ENCODE data around the gene KCNC3.
"Not testable (repeated sequence)": the region's sequence is repeated elsewhere in the genome, so short reads cannot be mapped to it uniquely, and the experiment has no call there.

The KCNC3 gene

GRCh38 chr19:50331221-50331993 is 2.2 kb upstream of the KCNC3 start:
- H3K9ac ChIP-seq (ENCODE audit: low read depth, low read length, poor library complexity) = peak overlapping the region; percentile 82
- no peak for DNase-seq (ENCODE audit: low spot score)
- no peak overlapping the region for H4K8ac ChIP-seq (ENCODE audit: low read depth, low read length)
- H3K27me3 ChIP-seq (ENCODE audit: control insufficient read depth in 3 of 3, insufficient read depth in 3 of 3, low read depth in 1 of 3, low read length in 3 of 3) = peaks cover 5 to 20% (median 19%) of the 10 kb centered on the region in 3 experiments
- H3K4ac ChIP-seq (ENCODE audit: low read length) = no peak overlapping the region
- peaks cover 5% of the 10 kb centered on the region for H3K79me1 ChIP-seq (ENCODE audit: low read depth, low read length)
- H3K4me3 ChIP-seq (ENCODE audit: low read length in 2 of 2) = peak overlapping the region; percentile 76 to 79
- H4K91ac ChIP-seq (ENCODE audit: low read depth, low read length, poor library complexity) = no peak overlapping the region
- peak overlapping the region; percentile 95 for H2BK5ac ChIP-seq (ENCODE audit: low read length)
- peak overlapping the region; percentile 31 for H3K14ac ChIP-seq (ENCODE audit: low read length)
- peaks cover 3 to 7% of the 10 kb centered on the region in 2 donors for H3K4me1 ChIP-seq (ENCODE audit: control insufficient read depth in 2 of 2, insufficient read depth in 1 of 2, low read depth in 1 of 2, low read length in 2 of 2)
- H3K9me3 ChIP-seq (replicated peaks in 1 of 2; ENCODE audit: control insufficient read depth in 2 of 2, insufficient read depth in 1 of 2, low read depth in 1 of 2, low read length in 2 of 2) = peaks cover 0 to 5% of the 10 kb centered on the region in 2 donors
- H3K23ac ChIP-seq (ENCODE audit: low read depth, low read length, poor library complexity) = peak overlapping the region; percentile 22
- H2BK12ac ChIP-seq (ENCODE audit: low read length) = no peak overlapping the region
- peak overlapping the region; percentile 64 for H2AK5ac ChIP-seq (ENCODE audit: low read depth, low read length)
- peak overlapping the region; percentile 95 for H3K18ac ChIP-seq (ENCODE audit: low read length)
- H3K27ac ChIP-seq (replicated peaks; ENCODE audit: low read length) = peak overlapping the region; percentile 98
- no peak overlapping the region for H2BK120ac ChIP-seq (ENCODE audit: low read depth, low read length)
- H3K36me3 ChIP-seq (replicated peaks in 1 of 2; ENCODE audit: control insufficient read depth in 2 of 2, insufficient read depth in 2 of 2, low read length in 2 of 2) = peaks cover 0 to 9% of the 10 kb centered on the region in 2 donors
- no CpG with 5 or more reads among the region's 10 CpGs for WGBS, 2 donors (ENCODE audit: extremely low coverage in 2 of 2, insufficient read length in 2 of 2, insufficient replicate concordance in 1 of 2)
- peak overlapping the region; percentile 66 for H2AFZ ChIP-seq (ENCODE audit: low read length)
- H2BK15ac ChIP-seq (ENCODE audit: low read length) = peak overlapping the region; percentile 84
- H3K4me2 ChIP-seq (ENCODE audit: insufficient read depth, low read length, poor library complexity, severe bottlenecking) = peak overlapping the region; percentile 95

- Histone ChIP-seq H4K91ac (ENCODE audit: low read depth, low read length, poor library complexity) (no peak overlapping the region), H2BK5ac (ENCODE audit: low read length) (peak overlapping the region; percentile 95), H2AFZ (ENCODE audit: low read length) (peak overlapping the region; percentile 82), H3K4me2 (ENCODE audit: insufficient read depth, low read length, poor library complexity, severe bottlenecking) (peak overlapping the region; percentile 95), H3K23ac (ENCODE audit: low read depth, low read length, poor library complexity) (no peak overlapping the region), H3K27me3 (ENCODE audit: control insufficient read depth in 3 of 3, insufficient read depth in 3 of 3, low read depth in 1 of 3, low read length in 3 of 3) (peaks cover 5 to 26% (median 24%) of the 10 kb centered on the region in 3 experiments), H2AK5ac (ENCODE audit: low read depth, low read length) (no peak overlapping the region), H4K8ac (ENCODE audit: low read depth, low read length) (no peak overlapping the region), H3K4me3 (ENCODE audit: low read length in 2 of 2) (peak overlapping the region; percentile 76 to 85), H2BK120ac (ENCODE audit: low read depth, low read length) (no peak overlapping the region), H3K4ac (ENCODE audit: low read length) (no peak overlapping the region), H3K79me1 (ENCODE audit: low read depth, low read length) (peaks cover 5% of the 10 kb centered on the region), H3K27ac (replicated peaks; ENCODE audit: low read length) (peak overlapping the region; percentile 95), H2BK12ac (ENCODE audit: low read length) (no peak overlapping the region), H3K9me3 (replicated peaks in 1 of 2; ENCODE audit: control insufficient read depth in 2 of 2, insufficient read depth in 1 of 2, low read depth in 1 of 2, low read length in 2 of 2) (peaks cover 0 to 5% of the 10 kb centered on the region in 2 donors), H3K36me3 (replicated peaks in 1 of 2; ENCODE audit: control insufficient read depth in 2 of 2, insufficient read depth in 2 of 2, low read length in 2 of 2) (peaks cover 0 to 9% of the 10 kb centered on the region in 2 donors), H3K18ac (ENCODE audit: low read length) (peak overlapping the region; percentile 77), H3K14ac (ENCODE audit: low read length) (no peak overlapping the region), H2BK15ac (ENCODE audit: low read length) (no peak overlapping the region), H3K4me1 (ENCODE audit: control insufficient read depth in 2 of 2, insufficient read depth in 1 of 2, low read depth in 1 of 2, low read length in 2 of 2) (peaks cover 3 to 12% of the 10 kb centered on the region in 2 donors), H3K9ac (ENCODE audit: low read depth, low read length, poor library complexity) (peak overlapping the region; percentile 22)
- peak; percentile 95 for DNase-seq (ENCODE audit: low spot score)
- no CpG with 5 or more reads among the region's 48 CpGs for WGBS, 2 donors (ENCODE audit: extremely low coverage in 2 of 2, insufficient read length in 2 of 2, insufficient replicate concordance in 1 of 2)
Observed at GRCh38 chr19:50330365-50331078, 1.3 kb upstream of the KCNC3 start.

DNA sequence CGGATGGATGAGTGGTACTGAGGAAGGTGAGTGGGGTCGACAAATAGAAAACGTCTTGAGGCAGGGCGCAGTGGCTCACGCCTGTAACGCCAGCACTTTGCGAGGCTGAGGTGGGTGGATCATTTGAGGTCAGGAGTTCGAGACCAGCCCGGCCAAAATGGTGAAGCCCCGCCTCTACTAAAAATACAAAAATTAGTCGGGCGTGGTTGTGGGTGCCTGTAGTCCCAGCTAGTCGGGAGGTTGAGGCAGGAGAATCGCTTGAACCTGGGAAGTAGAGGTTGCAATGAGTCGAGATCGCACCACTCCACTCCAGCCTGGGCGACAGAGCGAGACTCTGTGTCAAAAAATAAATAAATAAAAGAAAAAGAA is 733 bp upstream of the KCNC3 start:
- H3K27me3 ChIP-seq (ENCODE audit: control insufficient read depth in 3 of 3, insufficient read depth in 3 of 3, low read depth in 1 of 3, low read length in 3 of 3) = peaks cover 5 to 26% (median 24%) of the 10 kb centered on the region in 3 experiments
- H2BK15ac ChIP-seq (ENCODE audit: low read length); H2AK5ac ChIP-seq (ENCODE audit: low read depth, low read length); H3K9me3 ChIP-seq (replicated peaks in 1 of 2; ENCODE audit: control insufficient read depth in 2 of 2, insufficient read depth in 1 of 2, low read depth in 1 of 2, low read length in 2 of 2); H2BK120ac ChIP-seq (ENCODE audit: low read depth, low read length); H3K79me1 ChIP-seq (ENCODE audit: low read depth, low read length); H3K4ac ChIP-seq (ENCODE audit: low read length); H4K8ac ChIP-seq (ENCODE audit: low read depth, low read length); H3K23ac ChIP-seq (ENCODE audit: low read depth, low read length, poor library complexity); H3K36me3 ChIP-seq (replicated peaks in 1 of 2; ENCODE audit: control insufficient read depth in 2 of 2, insufficient read depth in 2 of 2, low read length in 2 of 2); DNase-seq (ENCODE audit: low spot score); H2BK12ac ChIP-seq (ENCODE audit: low read length); H3K14ac ChIP-seq (ENCODE audit: low read length): not testable (repeated sequence)
- H2BK5ac ChIP-seq (ENCODE audit: low read length) = peak overlapping the region; percentile 42
- WGBS, 2 donors (ENCODE audit: extremely low coverage in 2 of 2, insufficient read length in 2 of 2, insufficient replicate concordance in 1 of 2) = no CpG with 5 or more reads among the region's 18 CpGs
- H4K91ac ChIP-seq (ENCODE audit: low read depth, low read length, poor library complexity) = peak overlapping the region; percentile 38
- peak overlapping the region; percentile 70 for H3K4me2 ChIP-seq (ENCODE audit: insufficient read depth, low read length, poor library complexity, severe bottlenecking)
- H2AFZ ChIP-seq (ENCODE audit: low read length) = peak overlapping the region; percentile 82
- H3K18ac ChIP-seq (ENCODE audit: low read length) = peak overlapping the region; percentile 94
- H3K9ac ChIP-seq (ENCODE audit: low read depth, low read length, poor library complexity) = peak overlapping the region; percentile 91
- peak overlapping the region; percentile 76 to 85 for H3K4me3 ChIP-seq (ENCODE audit: low read length in 2 of 2)
- peaks cover 8 to 16% of the 10 kb centered on the region in 2 donors for H3K4me1 ChIP-seq (ENCODE audit: control insufficient read depth in 2 of 2, insufficient read depth in 1 of 2, low read depth in 1 of 2, low read length in 2 of 2)
- H3K27ac ChIP-seq (replicated peaks; ENCODE audit: low read length) = peak overlapping the region; percentile 95

DNA sequence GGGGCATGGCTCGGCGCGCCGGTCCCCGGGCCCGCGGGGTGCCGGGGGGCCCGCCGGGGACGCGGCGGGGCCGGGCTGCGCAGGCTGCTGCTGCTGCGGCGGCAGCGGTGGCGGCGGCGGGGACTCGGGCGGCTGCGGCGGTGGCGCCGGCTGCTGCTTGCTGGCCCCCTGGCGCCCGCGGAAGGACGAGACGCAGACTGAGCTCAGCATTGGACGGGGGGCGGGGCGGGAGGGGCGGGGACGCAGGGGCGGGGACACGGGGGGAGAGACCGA is 368 bp downstream of the KCNC3 start:
- Histone ChIP-seq H2BK15ac (ENCODE audit: low read length) (no peak overlapping the region), H3K18ac (ENCODE audit: low read length) (no peak overlapping the region), H3K14ac (ENCODE audit: low read length) (no peak overlapping the region), H3K36me3 (replicated peaks in 1 of 2; ENCODE audit: control insufficient read depth in 2 of 2, insufficient read depth in 2 of 2, low read length in 2 of 2) (peaks cover 0 to 4% of the 10 kb centered on the region in 2 donors), H3K27ac (replicated peaks; ENCODE audit: low read length) (no peak overlapping the region), H3K79me1 (ENCODE audit: low read depth, low read length) (peaks cover 8% of the 10 kb centered on the region), H3K9me3 (replicated peaks in 1 of 2; ENCODE audit: control insufficient read depth in 2 of 2, insufficient read depth in 1 of 2, low read depth in 1 of 2, low read length in 2 of 2) (peaks cover 0 to 5% of the 10 kb centered on the region in 2 donors), H3K4me2 (ENCODE audit: insufficient read depth, low read length, poor library complexity, severe bottlenecking) (peak overlapping the region; percentile 87), H3K4me3 (ENCODE audit: low read length in 2 of 2) (peak overlapping the region; percentile 43 to 78), H3K27me3 (ENCODE audit: control insufficient read depth in 3 of 3, insufficient read depth in 3 of 3, low read depth in 1 of 3, low read length in 3 of 3) (peaks cover 5 to 26% (median 24%) of the 10 kb centered on the region in 3 experiments), H4K8ac (ENCODE audit: low read depth, low read length) (no peak overlapping the region), H2BK120ac (ENCODE audit: low read depth, low read length) (no peak overlapping the region), H3K23ac (ENCODE audit: low read depth, low read length, poor library complexity) (peak overlapping the region; percentile 86), H2AFZ (ENCODE audit: low read length) (no peak overlapping the region), H2BK12ac (ENCODE audit: low read length) (no peak overlapping the region), H2AK5ac (ENCODE audit: low read depth, low read length) (no peak overlapping the region), H2BK5ac (ENCODE audit: low read length) (no peak overlapping the region), H4K91ac (ENCODE audit: low read depth, low read length, poor library complexity) (no peak overlapping the region), H3K9ac (ENCODE audit: low read depth, low read length, poor library complexity) (peak overlapping the region; percentile 92), H3K4ac (ENCODE audit: low read length) (no peak overlapping the region), H3K4me1 (ENCODE audit: control insufficient read depth in 2 of 2, insufficient read depth in 1 of 2, low read depth in 1 of 2, low read length in 2 of 2) (peaks cover 8 to 12% of the 10 kb centered on the region in 2 donors)
- no CpG with 5 or more reads among the region's 40 CpGs for WGBS, 2 donors (ENCODE audit: extremely low coverage in 2 of 2, insufficient read length in 2 of 2, insufficient replicate concordance in 1 of 2)
- DNase-seq (ENCODE audit: low spot score) = no peak
